Activated CD4-positive, alpha-beta T cell treated with anti-CD3 and anti-CD28 coated beads, Interleukin-2, amount 10 ng/mL, durations not matched to agents 7 days and 5 days (primary cell): Measurements from ENCODE around the gene KCNN4. TPM values are rescaled to one million over a fixed set of nuclear protein-coding genes. Genes with fewer than 3 reads are reported as not detected.

Experiments used
- CTCF ChIA-PET: fragments of 350-600 bp; sonication (Branson Sonifier 250); formaldehyde crosslinking; loops from one replicate; lab custom pipeline; 2021; ENCODE audit warnings: antibody characterized with exemption; lab: Charles Lee
- POLR2A ChIA-PET: fragments of 350-600 bp; sonication (Branson Sonifier 250); formaldehyde crosslinking; loops from one replicate; lab custom pipeline; 2021; ENCODE audit warnings: antibody characterized with exemption; lab: Charles Lee
- DNase-seq: peaks from one replicate; pipeline ENCODE4 v3.0.0-alpha.2; 2020
- H3K27ac Mint-ChIP-seq: one replicate; pipeline ENCODE4 v1.8.0; 2021; ENCODE audit warnings: mild to moderate bottlenecking, moderate library complexity, mixed read lengths
- H3K27me3 Mint-ChIP-seq: one replicate; pipeline ENCODE4 v1.8.0; 2021; ENCODE audit warnings: mixed read lengths
- H3K36me3 Mint-ChIP-seq: one replicate; pipeline ENCODE4 v1.8.0; 2021; ENCODE audit warnings: low read depth, mixed read lengths
- H3K4me1 Mint-ChIP-seq: one replicate; pipeline ENCODE4 v1.8.0; 2021; ENCODE audit warnings: mixed read lengths
- H3K4me3 Mint-ChIP-seq: one replicate; pipeline ENCODE4 v1.8.0; 2021; ENCODE audit warnings: mild to moderate bottlenecking, moderate library complexity, mixed read lengths
- H3K9me3 Mint-ChIP-seq: one replicate; pipeline ENCODE4 v1.8.0; 2021; ENCODE audit warnings: mixed read lengths
- total RNA-seq, 2 experiments: library from RNA; stranded (reverse); gene quantifications; one replicate each; pipeline ENCODE4 v1.2.3, GENCODE V29; 2021

The KCNN4 gene
- total RNA-seq, 2 experiments from 2014 or later, result 31.9 to 34.5 TPM

DNA sequence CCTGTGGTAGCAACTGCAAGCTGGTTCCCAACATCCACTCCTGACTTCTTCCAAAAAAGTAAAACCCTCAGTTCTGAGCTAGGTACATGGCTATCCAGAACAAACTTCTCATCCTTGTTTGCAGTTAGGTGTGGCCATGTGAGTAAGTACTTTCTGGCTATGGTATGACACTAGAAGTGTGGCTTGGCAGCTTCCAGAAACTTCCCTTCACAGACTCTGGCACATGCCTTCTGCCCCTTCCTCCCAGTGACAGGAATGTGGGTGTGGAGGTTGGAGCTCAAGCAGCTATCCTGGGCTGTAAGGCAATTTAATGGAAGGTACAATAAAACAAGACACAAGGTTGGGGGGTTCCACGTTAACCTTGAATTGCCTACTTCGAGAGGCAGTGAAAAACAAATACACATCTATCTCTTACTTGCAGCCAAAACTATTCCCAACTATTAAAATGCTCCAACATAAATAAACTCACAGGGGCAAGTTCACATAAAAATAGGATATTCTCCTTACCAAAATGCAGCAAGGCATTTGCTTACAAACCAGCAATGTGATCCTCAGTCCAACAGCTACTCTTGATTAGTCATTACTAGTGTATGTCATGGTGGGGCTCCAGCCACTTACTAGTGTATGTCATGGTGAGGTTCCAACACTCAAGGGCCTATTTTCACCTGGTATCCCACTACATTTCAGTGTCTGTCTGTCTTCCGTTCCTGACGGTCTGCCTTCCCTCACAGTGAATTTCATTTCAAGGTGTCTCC is 29.1 kb downstream of the KCNN4 start:
- Mint-ChIP-seq H3K9me3 (no peaks in the 10 kb centered on the region), H3K27ac (no peak overlapping the region), H3K36me3 (peaks cover 60% of the 10 kb centered on the region), H3K27me3 (no peaks in the 10 kb centered on the region), H3K4me1 (peaks cover 45% of the 10 kb centered on the region), H3K4me3 (no peak overlapping the region)
- ChIA-PET CTCF (interaction anchor here (0.8 to 7.8 kb wide), 5 partner anchors 11 to 232 kb away, joined by 3 to 81 read pairs (median 3); no protein-coding TSS in a partner anchor), POLR2A (no interaction called here)
- DNase-seq, result no peak

- H3K4me3 Mint-ChIP-seq, result no peak overlapping the region
- H3K9me3 Mint-ChIP-seq, result no peaks in the 10 kb centered on the region
- H3K27ac Mint-ChIP-seq, result no peak overlapping the region
- ChIA-PET POLR2A (no interaction called here), CTCF (no interaction called here)
- no peaks in the 10 kb centered on the region for H3K27me3 Mint-ChIP-seq
- peaks cover 37% of the 10 kb centered on the region for H3K4me1 Mint-ChIP-seq
- DNase-seq, result no peak
- H3K36me3 Mint-ChIP-seq, result peaks cover 61% of the 10 kb centered on the region
Observed at GRCh38 chr19:43749898-43750297, 30.9 kb downstream of the KCNN4 start.

GRCh38 chr19:43749152-43749551 is 31.6 kb downstream of the KCNN4 start:
- Mint-ChIP-seq H3K36me3 (peaks cover 65% of the 10 kb centered on the region), H3K27me3 (no peaks in the 10 kb centered on the region), H3K4me3 (no peak overlapping the region), H3K4me1 (peaks cover 37% of the 10 kb centered on the region), H3K27ac (no peak overlapping the region), H3K9me3 (no peaks in the 10 kb centered on the region)
- no peak for DNase-seq
- CTCF ChIA-PET, result interaction anchor here (0.6 kb wide), 1 partner anchor 80 kb away, joined by 3 read pairs; no protein-coding TSS in a partner anchor
- POLR2A ChIA-PET, result no interaction called here

GRCh38 chr19:43748685-43749084 is 32.1 kb downstream of the KCNN4 start:
- H3K27ac Mint-ChIP-seq, result no peak overlapping the region
- H3K36me3 Mint-ChIP-seq, result peaks cover 67% of the 10 kb centered on the region
- no peaks in the 10 kb centered on the region for H3K27me3 Mint-ChIP-seq
- no peaks in the 10 kb centered on the region for H3K9me3 Mint-ChIP-seq
- POLR2A ChIA-PET, result no interaction called here
- DNase-seq, result no peak
- peaks cover 32% of the 10 kb centered on the region for H3K4me1 Mint-ChIP-seq
- H3K4me3 Mint-ChIP-seq, result no peak overlapping the region
- CTCF ChIA-PET, result no interaction called here

DNA sequence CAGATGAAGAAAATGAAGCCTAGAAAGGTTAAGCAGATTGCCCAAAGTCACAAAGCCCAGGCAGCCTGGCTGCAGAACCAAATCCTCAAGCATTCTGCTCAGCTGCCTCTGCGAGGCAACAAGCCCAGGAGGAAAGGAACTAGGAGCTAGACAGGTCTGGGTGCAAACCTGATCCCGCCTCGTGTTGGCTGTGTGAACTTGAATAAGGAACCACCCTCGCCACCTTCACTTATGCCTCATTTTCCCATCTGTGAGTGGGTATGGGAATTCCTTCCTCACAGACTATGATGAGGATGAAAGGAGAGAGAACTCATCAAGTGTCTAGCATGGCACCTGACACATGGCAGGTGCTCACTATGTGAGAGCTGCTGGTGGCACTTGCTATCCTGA is 32.6 kb downstream of the KCNN4 start:
- ChIA-PET POLR2A (no interaction called here), CTCF (interaction anchor here (1.4 kb wide), 1 partner anchor 61 kb away, joined by 4 read pairs; no protein-coding TSS in a partner anchor)
- H3K4me1 Mint-ChIP-seq, result peaks cover 27% of the 10 kb centered on the region
- no peak for DNase-seq
- no peaks in the 10 kb centered on the region for H3K9me3 Mint-ChIP-seq
- peaks cover 69% of the 10 kb centered on the region for H3K36me3 Mint-ChIP-seq
- no peaks in the 10 kb centered on the region for H3K27me3 Mint-ChIP-seq
- H3K4me3 Mint-ChIP-seq, result no peak overlapping the region
- no peak overlapping the region for H3K27ac Mint-ChIP-seq

GRCh38 chr19:43747557-43748204 is 33.1 kb downstream of the KCNN4 start:
- Mint-ChIP-seq H3K4me1 (peaks cover 22% of the 10 kb centered on the region), H3K9me3 (no peaks in the 10 kb centered on the region), H3K4me3 (no peak overlapping the region), H3K27me3 (no peaks in the 10 kb centered on the region), H3K27ac (no peak overlapping the region), H3K36me3 (peaks cover 69% of the 10 kb centered on the region)
- ChIA-PET CTCF (interaction anchor here (0.6 to 1.4 kb wide), 2 partner anchors 62 to 268 kb away, joined by 4 read pairs; no protein-coding TSS in a partner anchor), POLR2A (no interaction called here)
- no peak for DNase-seq

DNA sequence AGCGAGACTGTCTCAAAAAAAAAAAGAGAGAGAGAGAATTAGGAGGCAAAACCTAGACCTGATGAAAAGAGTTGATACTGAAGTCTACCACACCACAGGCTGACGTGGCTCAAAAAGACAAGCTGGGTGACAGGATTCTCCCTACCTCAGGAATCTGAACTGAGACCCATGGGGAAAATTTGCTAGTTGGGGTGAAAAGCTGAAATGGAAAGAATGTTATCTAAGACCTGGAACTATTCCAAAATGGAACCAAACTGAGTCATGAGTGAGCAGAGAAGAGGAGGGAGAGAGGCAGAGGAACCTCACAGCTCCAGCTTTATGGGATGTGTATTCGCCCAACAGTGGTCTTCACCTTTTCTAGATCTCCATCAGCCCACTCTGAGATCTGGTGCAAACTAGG is 37.7 kb downstream of the KCNN4 start:
- no peak for DNase-seq
- no peaks in the 10 kb centered on the region for H3K9me3 Mint-ChIP-seq
- H3K36me3 Mint-ChIP-seq, result peaks cover 67% of the 10 kb centered on the region
- peaks cover 22% of the 10 kb centered on the region for H3K4me1 Mint-ChIP-seq
- CTCF ChIA-PET, result interaction anchor here (0.9 to 1.2 kb wide), 3 partner anchors 22 to 45 kb away, joined by 3 to 4 read pairs (median 3); no protein-coding TSS in a partner anchor
- H3K4me3 Mint-ChIP-seq, result no peak overlapping the region
- no peak overlapping the region for H3K27ac Mint-ChIP-seq
- H3K27me3 Mint-ChIP-seq, result no peaks in the 10 kb centered on the region
- POLR2A ChIA-PET, result no interaction called here

DNA sequence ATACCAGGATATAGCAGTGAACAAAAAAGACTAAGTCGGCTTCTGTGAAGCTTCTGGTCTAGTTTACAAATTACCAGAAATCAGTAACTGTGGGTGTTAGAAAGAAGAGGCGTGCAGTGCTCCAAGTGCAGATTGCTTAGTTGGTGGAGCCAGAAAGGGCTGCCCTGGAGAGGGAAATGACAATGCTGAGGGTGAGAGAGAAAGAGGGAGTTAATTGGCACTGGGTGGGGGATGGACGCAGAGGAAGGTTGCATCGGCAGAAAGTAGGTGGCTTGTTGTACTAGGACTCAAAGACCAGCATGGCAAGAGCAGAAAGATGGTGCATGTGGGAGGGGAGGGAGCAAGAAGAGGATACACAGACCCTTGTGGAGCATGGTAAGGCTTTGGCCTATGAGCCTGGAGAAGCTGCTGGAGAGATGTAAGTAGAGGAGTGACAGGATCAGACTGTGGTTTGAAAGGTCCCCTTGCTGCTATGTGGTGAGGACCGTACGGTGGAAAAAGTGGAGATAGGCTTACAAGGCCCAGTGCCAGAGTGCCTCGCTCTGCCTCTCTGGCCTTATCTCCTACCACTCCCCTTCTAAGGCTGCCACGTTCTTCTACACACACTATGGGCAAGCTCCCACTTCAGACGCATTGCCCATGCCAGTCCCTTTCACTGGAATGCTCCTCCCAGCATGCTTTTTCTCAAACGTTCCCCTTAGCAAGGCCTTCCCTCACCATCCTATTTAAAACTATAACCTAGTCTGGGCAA is 39.5 kb downstream of the KCNN4 start:
- Mint-ChIP-seq H3K36me3 (peaks cover 70% of the 10 kb centered on the region), H3K4me1 (peaks cover 20% of the 10 kb centered on the region), H3K9me3 (no peaks in the 10 kb centered on the region), H3K4me3 (no peak overlapping the region), H3K27ac (no peak overlapping the region), H3K27me3 (no peaks in the 10 kb centered on the region)
- ChIA-PET POLR2A (no interaction called here), CTCF (interaction anchor here (0.6 to 0.9 kb wide), 2 partner anchors 10 to 1354 kb away, joined by 3 read pairs; no protein-coding TSS in a partner anchor)
- DNase-seq, result no peak

DNA sequence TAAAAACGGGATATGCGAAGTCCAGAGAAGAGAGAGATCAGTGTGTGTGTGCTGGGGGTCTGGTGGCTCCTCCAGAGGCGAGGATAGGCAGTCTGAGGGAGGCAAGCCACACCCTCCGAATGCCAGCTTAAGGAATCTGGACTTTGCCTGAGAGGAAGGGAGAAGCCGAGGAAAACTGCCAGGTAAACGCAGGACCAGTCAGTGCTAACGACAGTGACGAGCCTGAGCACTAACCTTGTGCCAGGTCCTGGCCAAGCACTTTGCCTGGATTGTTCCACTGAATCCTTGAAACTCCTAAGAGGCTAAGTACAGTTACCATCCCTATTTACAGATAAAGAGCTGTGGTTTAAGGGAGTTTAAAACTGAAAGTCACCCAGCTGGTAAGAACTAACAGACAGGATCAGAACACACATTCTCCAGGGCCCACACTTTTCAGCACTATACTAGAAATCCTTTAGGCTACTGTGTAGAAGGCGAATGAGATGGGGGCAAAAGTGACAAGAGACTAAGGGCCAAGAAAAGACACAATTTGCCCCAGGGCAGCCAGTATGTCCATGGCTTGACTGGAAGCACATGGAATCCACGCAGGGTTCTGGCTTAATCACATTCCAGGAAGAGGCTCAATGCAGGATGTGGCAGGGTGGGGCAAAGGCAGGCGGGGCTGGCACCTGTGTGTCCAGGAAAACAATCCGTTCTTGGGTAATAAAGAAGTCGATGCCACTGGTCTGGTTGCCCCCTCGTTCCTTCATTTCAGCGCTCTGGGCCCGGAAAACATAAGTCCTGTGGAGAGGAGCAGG is 41.1 kb downstream of the KCNN4 start:
- peaks cover 71% of the 10 kb centered on the region for H3K36me3 Mint-ChIP-seq
- DNase-seq, result no peak
- H3K4me3 Mint-ChIP-seq, result no peak overlapping the region
- CTCF ChIA-PET, result no interaction called here
- H3K9me3 Mint-ChIP-seq, result no peaks in the 10 kb centered on the region
- peaks cover 16% of the 10 kb centered on the region for H3K4me1 Mint-ChIP-seq
- peak overlapping the region; percentile 47 for H3K27ac Mint-ChIP-seq
- H3K27me3 Mint-ChIP-seq, result no peaks in the 10 kb centered on the region
- POLR2A ChIA-PET, result no interaction called here

DNA sequence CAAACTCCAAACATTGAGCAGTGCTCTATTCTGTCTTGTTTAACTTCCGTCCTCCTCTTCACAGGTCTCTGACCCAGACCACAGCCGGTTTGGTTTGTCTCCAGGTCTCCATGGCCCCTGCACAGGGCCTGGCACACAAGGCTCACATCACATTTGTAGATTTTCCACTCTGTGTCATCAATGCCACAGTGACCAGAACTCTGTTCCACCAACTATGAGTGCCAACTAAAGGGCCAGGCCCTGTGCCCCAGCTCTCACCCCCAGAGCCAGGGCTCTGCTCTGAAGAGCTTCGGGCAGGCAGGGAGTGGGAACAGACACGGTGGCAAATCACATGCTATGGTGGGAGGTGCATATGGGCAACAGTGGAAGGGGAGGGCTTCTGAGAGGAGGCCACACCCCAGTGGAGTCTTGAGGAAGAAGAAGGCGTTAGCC is 42.0 kb downstream of the KCNN4 start:
- ChIA-PET POLR2A (no interaction called here), CTCF (no interaction called here)
- DNase-seq, result no peak

GRCh38 chr19:43735957-43736356 is 44.8 kb downstream of the KCNN4 start:
- Mint-ChIP-seq H3K27ac (no peak overlapping the region), H3K4me3 (no peak overlapping the region), H3K27me3 (no peaks in the 10 kb centered on the region), H3K9me3 (no peaks in the 10 kb centered on the region), H3K4me1 (peaks cover 16% of the 10 kb centered on the region), H3K36me3 (peaks cover 67% of the 10 kb centered on the region)
- CTCF ChIA-PET, result interaction anchor here (1.2 to 1.3 kb wide), 4 partner anchors 9 to 181 kb away, joined by 3 to 5 read pairs (median 5); no protein-coding TSS in a partner anchor
- no peak for DNase-seq
- POLR2A ChIA-PET, result no interaction called here

More for the DNA sequence above, 42.0 kb downstream of the KCNN4 start:
- Mint-ChIP-seq H3K36me3 (peaks cover 64% of the 10 kb centered on the region), H3K4me3 (no peak overlapping the region), H3K27me3 (no peaks in the 10 kb centered on the region), H3K9me3 (no peaks in the 10 kb centered on the region), H3K4me1 (peaks cover 16% of the 10 kb centered on the region), H3K27ac (peak overlapping the region; percentile 72)

- no peak overlapping the region for H3K27ac Mint-ChIP-seq
- H3K27me3 Mint-ChIP-seq, result no peaks in the 10 kb centered on the region
- peaks cover 63% of the 10 kb centered on the region for H3K36me3 Mint-ChIP-seq
- no peaks in the 10 kb centered on the region for H3K9me3 Mint-ChIP-seq
- DNase-seq, result no peak
- H3K4me1 Mint-ChIP-seq, result peaks cover 9% of the 10 kb centered on the region
- ChIA-PET POLR2A (no interaction called here), CTCF (interaction anchor here (1.1 to 1.3 kb wide), 2 partner anchors 10 to 67 kb away, joined by 3 to 5 read pairs; no protein-coding TSS in a partner anchor)
- H3K4me3 Mint-ChIP-seq, result no peak overlapping the region
Observed at GRCh38 chr19:43735013-43735412, 45.8 kb downstream of the KCNN4 start.
